MM.1S (cell line): ENCODE data around the gene UBE2E3.
A peak's percentile ranks its signal among the peaks of the same experiment; 100 is the strongest.

Experiments used
- DNase-seq: peaks from one replicate; pipeline ENCODE4 v3.0.0-alpha.2; 2015
- H2AFZ ChIP-seq: fragments of 300-600 bp; sonication (generic); 2 replicates; pipeline ENCODE4 v1.6.0; 2016; ENCODE audit warnings: antibody characterized with exemption, low read length
- H3F3A ChIP-seq: fragments of 300-600 bp; sonication (generic); 2 replicates; pipeline ENCODE4 v1.6.1; 2016; ENCODE audit warnings: mild to moderate bottlenecking, antibody characterized with exemption, low read length, moderate library complexity, mixed read lengths; ENCODE audit not compliant: insufficient read depth
- H3K27ac ChIP-seq: fragments of 300-600 bp; sonication (generic); 2 replicates; pipeline ENCODE4 v1.5.1; 2016; ENCODE audit warnings: mild to moderate bottlenecking, low read length
- H3K27me3 ChIP-seq: fragments of 300-600 bp; sonication (generic); replicated peaks from 2 replicates; pipeline ENCODE4 v1.6.0; 2016; ENCODE audit warnings: low read length; ENCODE audit not compliant: insufficient read depth
- H3K36me3 ChIP-seq: fragments of 300-600 bp; sonication (generic); replicated peaks from 2 replicates; pipeline ENCODE4 v1.6.1; 2016; ENCODE audit warnings: mild to moderate bottlenecking, low read length, mixed read lengths; ENCODE audit not compliant: insufficient read depth
- H3K4me1 ChIP-seq: fragments of 300-600 bp; sonication (generic); 2 replicates; pipeline ENCODE4 v1.6.1; 2016; ENCODE audit warnings: low read length, mixed read lengths
- H3K4me2 ChIP-seq: fragments of 300-600 bp; sonication (generic); 2 replicates; pipeline ENCODE4 v1.6.0; 2016; ENCODE audit warnings: low read depth, low read length
- H3K4me3 ChIP-seq: fragments of 300-600 bp; sonication (generic); 2 replicates; pipeline ENCODE4 v1.5.1; 2016; ENCODE audit warnings: low read length, mixed read lengths
- H3K79me2 ChIP-seq: fragments of 300-600 bp; sonication (generic); 2 replicates; pipeline ENCODE4 v1.6.1; 2016; ENCODE audit warnings: mixed run types, low read length, mixed read lengths
- H3K9ac ChIP-seq: fragments of 300-600 bp; sonication (generic); 2 replicates; pipeline ENCODE4 v1.6.1; 2016; ENCODE audit warnings: low read length, mixed read lengths
- H3K9me2 ChIP-seq: fragments of 300-600 bp; sonication (generic); replicated peaks from 2 replicates; pipeline ENCODE4 v1.6.1; 2016; ENCODE audit warnings: mild to moderate bottlenecking, low read length, mixed read lengths; ENCODE audit not compliant: insufficient read depth
- H3K9me3 ChIP-seq: fragments of 300-600 bp; sonication (generic); replicated peaks from 2 replicates; pipeline ENCODE4 v1.6.1; 2016; ENCODE audit warnings: mild to moderate bottlenecking, low read length, mixed read lengths; ENCODE audit not compliant: insufficient read depth
- H4K20me1 ChIP-seq: fragments of 300-600 bp; sonication (generic); 2 replicates; pipeline ENCODE4 v1.6.1; 2016; ENCODE audit warnings: mild to moderate bottlenecking, low read length, moderate library complexity, mixed read lengths; ENCODE audit not compliant: insufficient read depth
- CTCF ChIP-seq: fragments of 300-600 bp; sonication (generic); IDR thresholded peaks from 2 replicates; pipeline ENCODE4 v1.5.1; 2016; ENCODE audit warnings: antibody characterized with exemption, low read length, mixed read lengths
- EZH2 ChIP-seq: fragments of 300-600 bp; sonication (generic); optimal IDR thresholded peaks from 2 replicates; pipeline ENCODE3; 2017; ENCODE audit warnings: low read depth, mild to moderate bottlenecking, antibody characterized with exemption, low read length, mixed read lengths
- EZH2phosphoT487 ChIP-seq: fragments of 300-600 bp; sonication (generic); IDR thresholded peaks from 2 replicates; pipeline ENCODE4 v1.6.1; 2018; ENCODE audit warnings: antibody characterized with exemption, low read length

Gene UBE2E3

GRCh38 chr2:180990337-180990736, 9.9 kb downstream of the UBE2E3 start:
- Histone ChIP-seq H3K27me3 (no peaks in the 10 kb centered on the region), H3K79me2 (peaks cover 93% of the 10 kb centered on the region), H2AFZ (no peak overlapping the region)

DNA sequence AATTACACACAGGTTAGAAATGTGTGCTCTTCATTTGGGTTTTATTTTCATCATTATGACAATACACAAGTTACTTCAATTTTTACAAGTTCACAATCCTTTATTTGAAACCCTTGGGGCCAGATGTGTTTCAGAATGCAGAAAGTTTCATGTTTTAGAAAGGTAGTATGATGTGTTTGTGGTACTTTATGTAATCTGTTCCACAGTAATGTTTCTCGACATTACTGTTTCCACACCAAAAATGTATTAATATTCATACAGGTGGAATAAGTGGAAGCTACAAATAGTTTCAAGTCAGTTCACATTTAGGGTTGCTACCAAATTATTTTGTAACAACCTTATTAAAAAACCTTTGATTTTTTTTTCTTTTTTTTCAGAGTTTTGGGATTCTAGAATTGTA, 10.4 kb downstream of the UBE2E3 start:
- no peak for DNase-seq
- TF ChIP-seq CTCF (no peak), EZH2phosphoT487 (no peak), EZH2 (no peak)
- Histone ChIP-seq H3K27me3 (no peaks in the 10 kb centered on the region), H4K20me1 (no peaks in the 10 kb centered on the region), H3K79me2 (peaks cover 93% of the 10 kb centered on the region), H3K4me2 (peak overlapping the region; percentile 71; the same call in 1 of the 2 replicates), H3K9me2 (no peaks in the 10 kb centered on the region), H3K4me1 (peaks cover 36% of the 10 kb centered on the region), H3K27ac (no peak overlapping the region), H3F3A (peaks cover 18% of the 10 kb centered on the region), H3K36me3 (peaks cover 5% of the 10 kb centered on the region; the same call in 1 of the 2 replicates), H3K9ac (no peak overlapping the region), H2AFZ (no peak overlapping the region), H3K9me3 (no peaks in the 10 kb centered on the region), H3K4me3 (no peak overlapping the region)

More at GRCh38 chr2:180990337-180990736, 9.9 kb downstream of the UBE2E3 start:
- Histone ChIP-seq H3K9me3 (no peaks in the 10 kb centered on the region), H3K27ac (no peak overlapping the region), H3K9ac (no peak overlapping the region), H3K4me3 (no peak overlapping the region), H3K36me3 (peaks cover 5% of the 10 kb centered on the region; the same call in 1 of the 2 replicates), H3F3A (peaks cover 23% of the 10 kb centered on the region), H4K20me1 (no peaks in the 10 kb centered on the region), H3K9me2 (no peaks in the 10 kb centered on the region), H3K4me2 (0 out of 2 replicates have a peak overlapping the region, but pooled peaks have one; percentile 71), H3K4me1 (peaks cover 39% of the 10 kb centered on the region)
- TF ChIP-seq CTCF: no peak; the same call in 1 of the 2 replicates
- no peak for TF ChIP-seq EZH2phosphoT487
- no peak for TF ChIP-seq EZH2
- DNase-seq: no peak

- Histone ChIP-seq H3K4me3 (peak overlapping the region; percentile 31; the same call in 1 of the 2 replicates), H3K4me1 (peaks cover 32% of the 10 kb centered on the region), H3K27ac (peak overlapping the region; percentile 62; the same call in 1 of the 2 replicates), H3K9ac (peak overlapping the region; percentile 11; the same call in 1 of the 2 replicates), H2AFZ (no peak overlapping the region), H3K27me3 (no peaks in the 10 kb centered on the region), H3F3A (peaks cover 13% of the 10 kb centered on the region), H3K9me2 (no peaks in the 10 kb centered on the region), H3K4me2 (peak overlapping the region; percentile 71), H3K79me2 (peaks cover 93% of the 10 kb centered on the region), H3K9me3 (no peaks in the 10 kb centered on the region), H4K20me1 (no peaks in the 10 kb centered on the region), H3K36me3 (peaks cover 5% of the 10 kb centered on the region; the same call in 1 of the 2 replicates)
- no peak for DNase-seq
- TF ChIP-seq EZH2phosphoT487 (no peak), CTCF (peak; percentile 49)
These were observed 11.0 kb downstream of the UBE2E3 start for GRCh38 chr2:180991361-180991760.
